Stimulated activated naive CD4-positive, alpha-beta T cell (primary cell): ENCODE measurements around the gene LHFPL2.
"Not testable (repeated sequence)": the region's sequence is repeated elsewhere in the genome, so short reads cannot be mapped to it uniquely, and the experiment has no call there.

Source experiments
- DNase-seq, 6 experiments: peaks; one replicate each; lab custom pipeline; 2025; lab: John Stamatoyannopoulos, UW

Gene LHFPL2

DNA sequence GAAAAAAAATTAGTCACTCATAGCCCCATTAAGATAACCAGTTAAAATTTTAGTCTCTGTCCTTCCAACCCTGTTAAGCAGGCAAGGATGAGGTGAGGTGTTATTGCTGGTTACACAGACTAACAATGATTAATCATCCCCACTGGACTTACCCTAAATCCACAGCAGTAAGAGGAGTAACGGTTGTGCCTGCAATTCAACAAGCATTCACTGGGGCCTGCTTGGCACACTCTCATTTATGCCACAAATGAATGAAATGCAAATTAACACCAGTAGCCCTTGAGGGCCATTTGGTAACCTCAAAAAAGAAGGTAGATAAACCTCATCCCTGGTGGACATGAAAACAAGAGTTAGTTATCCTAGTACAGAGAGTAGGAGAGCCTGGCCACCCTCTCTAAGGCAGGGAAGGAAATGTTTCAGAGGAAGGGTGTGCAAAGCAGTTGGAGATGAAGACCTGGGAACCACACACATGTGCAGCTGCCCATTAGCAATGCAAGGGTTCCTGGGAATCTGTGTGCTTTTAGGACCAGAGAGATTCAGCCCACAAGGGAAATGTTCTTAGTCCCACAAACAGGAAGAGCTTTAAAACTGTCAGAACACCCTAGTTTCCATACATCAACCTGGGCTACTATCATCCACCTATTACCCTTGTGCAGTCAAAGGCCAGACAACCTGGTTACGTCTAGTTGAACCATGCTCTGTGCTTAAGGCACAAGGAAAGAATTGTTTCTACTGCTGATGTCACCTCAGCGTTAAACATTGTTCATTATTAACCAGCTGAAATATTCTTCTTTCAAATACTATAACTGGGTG is 7.7 kb downstream of the LHFPL2 start:
- no peak for DNase-seq

- DNase-seq, result no peak
Measured at GRCh38 chr5:78639791-78640190, 8.8 kb downstream of the LHFPL2 start.

DNA sequence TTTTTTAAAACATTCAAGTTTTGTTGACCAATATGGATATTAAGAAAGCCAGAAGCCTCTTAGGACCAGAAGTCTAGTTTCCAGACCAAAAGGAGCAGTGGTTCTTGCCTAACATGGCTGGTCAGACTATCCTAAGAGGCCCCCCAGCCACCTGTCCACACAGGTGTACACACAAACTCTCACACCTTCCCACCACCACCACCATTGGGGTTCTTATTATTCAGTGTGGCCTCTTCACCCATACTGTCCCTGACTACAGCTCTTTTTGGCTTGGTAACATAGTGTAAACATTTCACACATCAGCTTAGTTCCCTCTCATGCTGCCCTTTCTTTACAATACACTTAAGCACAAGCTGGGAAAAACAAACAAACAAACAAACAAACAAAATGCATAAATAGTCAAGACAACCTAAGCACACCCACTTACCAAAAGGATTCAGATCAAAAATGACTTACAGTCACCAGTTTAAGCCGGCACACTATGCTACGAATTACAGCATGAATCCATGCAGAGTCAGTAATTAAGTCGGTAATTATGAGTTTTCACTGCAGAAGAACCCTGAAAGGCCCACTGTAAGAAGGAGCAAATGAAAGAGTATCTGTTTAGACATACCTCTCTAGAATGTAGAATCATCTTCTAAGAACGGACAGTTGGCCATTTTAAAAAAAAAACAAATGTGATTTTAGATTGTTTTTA is 9.5 kb downstream of the LHFPL2 start:
- DNase-seq, result no peak

DNA sequence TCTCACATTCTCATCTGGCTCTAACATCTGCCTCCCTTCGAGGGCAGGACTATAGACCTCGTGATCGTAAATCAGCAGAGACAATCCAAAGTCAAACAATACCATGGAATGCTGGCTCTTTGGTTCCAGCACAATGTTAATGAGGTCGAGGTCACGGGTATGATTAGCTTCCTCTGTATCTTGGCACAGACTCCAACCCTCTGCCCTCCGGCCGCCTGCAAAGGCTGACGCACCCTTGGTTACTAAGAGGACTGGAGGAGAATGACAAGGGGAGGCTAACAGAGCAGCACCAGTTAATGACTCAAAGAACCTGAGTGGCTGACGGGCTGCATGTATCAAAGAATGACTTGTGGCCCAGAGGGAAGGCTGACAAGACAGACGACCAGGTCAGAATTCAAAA is 10.1 kb downstream of the LHFPL2 start:
- no peak for DNase-seq

DNA sequence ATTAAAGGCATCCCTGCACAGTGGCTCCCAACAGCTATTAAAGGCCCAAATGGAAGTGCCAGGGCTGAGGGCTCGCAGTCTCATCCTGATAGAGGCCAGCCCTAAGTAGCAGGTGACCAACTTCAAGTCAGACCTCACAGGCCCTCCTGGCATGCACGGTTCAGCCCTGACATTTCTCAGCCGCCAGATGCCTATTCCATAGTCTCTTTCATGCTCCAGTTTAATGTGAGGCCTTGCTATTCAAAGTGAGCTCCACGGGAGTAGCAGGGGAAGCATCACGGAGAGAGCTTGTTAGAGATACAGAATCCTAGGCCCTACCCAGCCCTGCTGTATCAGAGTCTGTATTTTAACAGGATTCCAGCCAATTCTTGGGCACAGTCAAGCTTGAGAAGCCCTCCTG is 11.1 kb downstream of the LHFPL2 start:
- DNase-seq, result no peak

- DNase-seq, result no peak
Measured at GRCh38 chr5:78636682-78637081, 11.9 kb downstream of the LHFPL2 start.

DNA sequence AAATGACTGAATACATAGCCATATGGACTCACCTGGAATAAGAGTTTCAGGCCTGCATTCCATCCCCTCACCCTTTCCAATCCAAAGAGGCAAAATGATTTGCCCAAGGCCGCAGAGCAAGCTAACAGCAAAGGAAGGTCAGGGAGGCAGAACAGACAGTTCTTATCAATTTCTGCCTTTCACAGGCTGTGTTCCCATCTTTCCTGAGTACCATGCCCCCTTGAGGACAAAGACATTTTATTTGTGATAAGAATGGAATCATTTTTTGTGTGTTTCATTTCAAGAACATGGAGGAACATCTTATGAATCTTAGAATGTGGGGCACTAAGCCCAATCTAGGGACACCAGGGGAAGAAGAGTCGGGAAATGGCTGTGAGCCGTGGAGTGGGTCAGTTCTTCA is 13.9 kb downstream of the LHFPL2 start:
- no peak for DNase-seq

- no peak for DNase-seq
Measured at GRCh38 chr5:78634229-78634628, 14.3 kb downstream of the LHFPL2 start.

DNA sequence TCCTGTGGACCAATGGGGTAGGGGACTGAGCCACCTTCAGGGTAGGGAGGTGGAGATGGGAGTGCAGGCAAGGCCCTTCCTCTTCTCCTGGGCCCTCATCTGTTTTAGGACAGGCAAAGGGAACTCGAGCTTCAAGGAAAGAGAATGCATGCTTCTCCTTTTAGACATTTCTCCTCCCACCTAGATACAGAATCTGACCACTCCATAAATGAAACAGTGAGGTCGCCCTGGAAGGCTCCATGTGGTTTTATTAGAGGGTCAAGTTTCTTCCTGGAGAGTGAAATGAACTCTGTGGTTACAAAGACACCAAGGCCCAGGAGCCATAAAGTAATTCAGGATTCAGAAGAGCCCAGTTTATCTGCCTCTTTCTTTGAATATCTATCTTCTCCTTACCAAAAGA is 14.9 kb downstream of the LHFPL2 start:
- no peak for DNase-seq

DNA sequence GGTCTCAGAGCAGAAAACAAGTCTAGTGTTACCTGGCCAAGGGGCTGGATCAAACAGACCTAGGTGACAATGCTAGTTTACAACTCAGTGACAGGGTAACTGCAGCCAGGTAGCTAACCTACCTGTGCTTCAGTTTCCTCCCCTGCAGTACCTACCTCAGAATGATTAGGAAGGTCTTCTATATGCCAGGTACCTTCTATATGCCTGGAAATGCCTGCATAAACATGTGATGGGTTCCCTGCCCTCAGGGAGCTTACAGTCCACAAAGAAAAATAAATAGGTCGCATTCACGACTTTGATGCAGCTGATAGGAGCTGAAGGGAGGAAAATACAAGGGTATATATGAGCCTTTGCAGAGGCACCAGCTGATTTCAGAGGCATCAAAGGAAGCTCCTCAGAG is 16.1 kb downstream of the LHFPL2 start:
- no peak for DNase-seq

- DNase-seq, result no peak
Measured at GRCh38 chr5:78631931-78632330, 16.6 kb downstream of the LHFPL2 start.

DNA sequence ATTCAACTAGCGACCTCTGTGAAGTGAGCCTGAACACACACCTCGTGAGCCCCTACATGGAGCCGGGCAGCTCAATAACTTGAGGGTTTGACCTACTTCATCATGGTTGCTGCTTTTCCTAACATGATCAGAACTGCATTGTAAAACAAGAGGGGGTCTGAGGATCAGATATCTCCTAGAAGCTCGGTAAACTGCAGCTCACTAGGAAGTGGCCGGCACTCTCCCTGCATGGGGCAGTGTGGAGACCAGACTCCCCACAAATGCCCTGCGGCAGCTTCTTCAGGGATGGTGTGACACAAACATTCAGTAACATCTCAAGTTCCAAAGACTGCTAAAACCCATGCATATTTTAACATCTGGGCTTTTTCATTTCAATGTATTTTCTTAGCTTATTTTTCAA is 18.5 kb downstream of the LHFPL2 start:
- DNase-seq, result no peak

DNA sequence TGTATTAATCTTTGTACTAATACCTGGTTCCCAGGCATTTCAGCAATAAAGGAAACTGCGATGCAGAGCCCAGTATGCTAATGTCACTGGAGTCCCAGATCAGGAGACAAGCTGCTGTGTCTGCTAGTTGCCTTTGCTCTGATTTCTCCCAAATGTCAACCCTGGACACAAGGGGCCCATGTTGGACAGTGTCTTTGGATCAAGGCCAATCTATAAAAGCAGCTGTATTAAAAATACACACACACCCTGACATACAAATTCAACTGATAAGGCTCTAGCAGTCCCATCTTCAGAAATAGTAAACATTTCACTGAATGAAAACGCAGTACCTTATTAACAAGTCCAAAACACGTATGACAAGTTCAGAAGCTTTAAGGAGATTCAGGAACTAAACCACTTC is 18.9 kb downstream of the LHFPL2 start:
- DNase-seq, result no peak

- DNase-seq, result no peak
Measured at GRCh38 chr5:78628270-78628992, 20.1 kb downstream of the LHFPL2 start.

DNA sequence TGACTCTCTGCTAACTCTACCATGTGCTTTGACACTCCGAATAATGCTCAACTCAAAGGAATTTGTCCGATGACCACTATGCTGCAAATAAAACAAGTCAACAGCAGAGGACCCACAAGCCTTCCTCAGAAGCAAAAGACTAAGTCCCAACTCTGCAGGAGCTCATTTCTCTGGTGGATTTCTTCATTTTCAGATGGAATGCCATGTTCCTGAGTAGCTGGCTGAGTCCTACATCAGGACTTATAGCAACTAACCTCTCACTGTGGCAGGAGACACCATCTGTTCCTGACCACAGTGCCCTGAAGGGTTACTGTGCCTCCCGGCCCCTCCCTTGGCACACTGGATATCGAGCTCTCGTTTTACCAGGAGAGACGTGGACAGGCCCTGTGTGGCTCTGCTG is 20.8 kb downstream of the LHFPL2 start:
- DNase-seq, result no peak

GRCh38 chr5:78627175-78627574 is 21.4 kb downstream of the LHFPL2 start:
- no peak for DNase-seq

- no peak for DNase-seq
Measured at GRCh38 chr5:78626009-78626571, 22.5 kb downstream of the LHFPL2 start.

- no peak for DNase-seq
Measured at GRCh38 chr5:78624992-78625391, 23.6 kb downstream of the LHFPL2 start.

DNA sequence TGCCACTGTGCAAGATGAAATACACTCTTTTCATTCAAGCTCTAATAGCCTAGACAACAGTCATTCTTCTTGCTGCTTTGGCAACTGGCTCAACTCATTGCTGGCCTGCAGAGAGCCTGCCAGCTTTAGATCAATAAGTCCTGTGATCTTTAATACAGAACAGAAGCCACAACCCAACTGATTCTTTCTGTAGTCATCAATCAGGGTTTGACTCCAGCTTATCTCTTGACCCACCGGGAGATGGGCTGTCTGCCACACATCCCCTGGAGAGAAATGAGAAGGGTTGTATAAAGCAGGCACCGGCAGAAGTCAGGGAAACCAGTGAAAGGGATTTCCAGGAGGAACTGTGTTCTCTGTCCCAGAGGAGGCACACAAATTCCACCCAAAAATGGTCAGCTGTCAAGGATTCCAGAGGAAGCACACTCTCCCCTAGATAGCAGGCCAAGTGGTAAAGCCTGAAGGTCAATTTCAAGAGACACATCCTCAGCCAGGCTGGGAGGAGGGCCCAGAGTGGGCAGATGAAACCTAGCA is 24.5 kb downstream of the LHFPL2 start:
- DNase-seq, result no peak

- no peak for DNase-seq
Measured at GRCh38 chr5:78622302-78622971, 26.1 kb downstream of the LHFPL2 start.

DNA sequence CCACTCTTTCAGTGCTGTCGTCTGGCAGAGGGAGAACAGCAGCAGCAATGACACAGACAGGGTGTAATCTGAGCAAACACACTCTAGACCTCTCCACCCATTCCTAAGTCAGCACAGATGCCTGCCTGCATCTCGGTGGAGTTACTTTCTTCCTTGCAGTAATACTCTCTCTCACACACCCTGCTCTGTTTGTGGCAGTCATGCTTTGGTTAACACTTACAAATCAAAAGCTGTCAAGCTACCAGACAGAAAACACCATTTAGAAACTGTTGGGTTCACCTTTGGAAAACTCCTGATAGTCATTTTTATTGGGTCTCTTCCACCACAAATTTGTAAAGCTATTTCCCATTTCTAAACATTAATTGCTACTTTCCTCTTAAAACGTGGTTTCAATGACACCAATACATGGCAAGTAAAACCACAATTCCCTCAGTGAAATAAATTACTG is 27.3 kb downstream of the LHFPL2 start:
- no peak for DNase-seq

GRCh38 chr5:78620119-78620518 is 28.5 kb downstream of the LHFPL2 start:
- not testable (repeated sequence) for DNase-seq
